HG03460 (cell line): ENCODE measurements around the gene OR5B2.
"Not testable (repeated sequence)": the region's sequence is repeated elsewhere in the genome, so short reads cannot be mapped to it uniquely, and the experiment has no call there.

Experiments
- ATAC-seq: cut with Tn5 transposase; IDR thresholded peaks from one replicate; pipeline ENCODE4 v1.9.1; 2021; ENCODE audit not compliant: unreplicated experiment

The OR5B2 gene

DNA sequence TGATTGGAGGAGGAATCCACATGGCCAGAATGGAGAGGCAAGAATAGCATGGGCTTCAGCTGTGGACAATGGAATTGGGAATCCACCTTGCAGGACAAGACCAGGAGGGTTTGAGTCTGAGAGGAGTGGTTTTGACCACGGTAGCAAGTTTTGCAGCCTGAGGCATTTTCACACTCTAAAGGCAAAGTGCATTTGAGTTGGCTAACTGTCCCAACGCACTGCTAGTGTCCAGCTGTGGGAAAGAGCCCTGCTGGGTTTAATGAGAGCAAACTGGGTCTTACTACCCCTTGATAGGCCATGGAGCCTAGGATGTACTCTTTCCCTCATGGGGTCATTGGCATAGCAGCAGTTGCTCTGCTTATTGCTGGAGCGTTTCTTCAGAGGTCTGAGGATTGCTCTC is at the start of gene OR5B2:
Gene OR5B2 (minus strand): TSS at position 101 of the 400 bp plus-strand sequence. CDS start 4,860 bp downstream, outside the sequence.
- no peak for ATAC-seq

DNA sequence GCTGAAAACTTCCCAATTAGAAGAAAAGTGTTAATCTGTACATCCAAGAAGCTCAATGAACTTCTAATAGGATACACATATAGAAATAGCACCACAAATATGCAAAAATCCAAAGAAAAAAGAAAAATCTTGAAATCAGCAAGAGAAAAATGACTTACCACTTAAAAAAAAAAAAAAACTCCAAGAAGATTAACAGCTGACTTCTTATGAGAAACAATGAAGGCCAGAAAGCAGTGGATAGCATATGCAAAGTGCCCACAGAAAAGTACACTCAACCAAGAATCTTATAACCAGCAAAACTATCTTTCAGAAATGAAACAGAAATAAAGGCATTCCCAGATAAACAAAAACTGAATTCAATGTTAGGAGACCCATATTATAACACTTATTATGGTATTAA is 44.0 kb upstream of the OR5B2 start:
- no peak for ATAC-seq

GRCh38 chr11:58466293-58466692 is 38.4 kb upstream of the OR5B2 start:
- no peak for ATAC-seq

DNA sequence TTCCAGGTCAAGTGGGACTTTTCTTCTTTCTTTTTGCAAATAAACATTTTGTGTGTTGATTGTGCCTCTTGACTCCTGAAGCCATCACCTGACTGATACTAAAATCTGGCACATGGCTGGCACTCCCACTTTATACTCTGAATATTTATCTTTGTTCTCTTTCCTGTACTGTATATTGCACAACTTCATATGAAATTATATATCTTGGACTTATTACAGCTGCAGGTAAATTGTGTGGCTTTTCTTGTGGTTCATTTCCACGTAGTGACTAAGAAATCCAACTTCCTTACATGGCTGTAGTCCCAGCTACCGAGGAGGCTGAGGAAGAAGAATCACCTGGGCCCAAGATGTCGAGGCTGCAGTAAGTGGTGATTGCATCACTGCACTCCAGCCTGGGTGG is 37.8 kb upstream of the OR5B2 start:
- ATAC-seq, result no peak

DNA sequence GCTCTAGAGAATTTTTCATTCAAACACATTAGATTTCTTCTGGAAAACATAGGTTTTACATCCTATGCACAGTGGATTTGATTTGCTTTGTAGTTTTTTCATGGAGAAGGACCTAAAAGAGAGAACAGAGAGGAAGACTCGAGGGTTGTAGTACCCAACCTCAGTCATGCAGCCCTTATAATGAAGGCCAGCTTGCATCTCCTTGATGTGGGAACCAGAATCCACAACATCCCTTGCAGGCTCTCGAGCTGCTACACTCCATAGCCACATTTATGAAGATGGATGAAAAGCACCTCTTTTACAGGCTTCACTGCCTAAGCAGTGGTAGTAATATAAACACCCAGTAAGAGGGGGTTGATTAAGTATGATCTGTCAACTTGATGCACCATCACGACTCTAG is 23.7 kb upstream of the OR5B2 start:
- ATAC-seq, result no peak

DNA sequence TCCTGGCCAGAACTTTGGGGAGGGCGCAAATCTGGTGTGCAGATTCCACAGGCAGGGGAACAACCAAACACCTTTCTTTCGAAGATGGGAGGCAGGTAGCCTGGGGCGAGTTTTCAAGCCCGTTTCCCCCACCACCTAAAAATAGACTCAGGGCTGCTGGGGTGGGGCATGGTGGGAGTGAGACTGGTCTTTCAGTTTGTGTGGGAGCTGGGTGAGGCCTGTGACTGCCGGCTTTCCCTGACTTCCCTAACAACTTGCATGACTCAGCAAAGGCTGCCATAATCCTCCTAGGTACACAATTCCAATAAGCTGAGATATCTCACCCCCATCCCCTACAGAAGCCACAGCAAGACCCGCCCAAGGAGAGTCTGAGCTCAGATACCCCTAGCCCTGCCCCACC is 18.4 kb upstream of the OR5B2 start:
- ATAC-seq, result no peak

DNA sequence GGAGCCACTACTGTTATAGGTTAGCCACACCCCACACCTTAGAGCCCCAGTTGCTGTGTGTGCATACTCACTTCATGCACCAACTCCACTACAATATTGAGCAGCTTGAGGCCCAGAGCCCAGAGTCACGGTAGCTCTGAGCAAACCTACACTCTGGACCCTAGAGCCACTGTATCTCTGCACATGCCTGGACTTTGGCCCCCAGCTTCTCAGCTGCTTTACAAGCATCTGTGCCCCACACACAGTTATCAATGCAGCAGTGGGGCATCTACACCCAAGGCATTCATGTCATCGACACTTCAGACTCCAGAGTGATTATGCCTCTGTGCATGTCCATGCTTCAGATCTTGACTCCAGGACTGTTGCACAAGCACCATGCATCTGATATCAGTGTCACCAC is 16.4 kb upstream of the OR5B2 start:
- ATAC-seq, result no peak

GRCh38 chr11:58442136-58442535 is 14.2 kb upstream of the OR5B2 start, which contains the start of gene OR5B12:
Gene OR5B12, minus strand, starts transcription at chr11:58442236. Its CDS starts 2,085 bp downstream, at chr11:58440151.
- ATAC-seq, result no peak

DNA sequence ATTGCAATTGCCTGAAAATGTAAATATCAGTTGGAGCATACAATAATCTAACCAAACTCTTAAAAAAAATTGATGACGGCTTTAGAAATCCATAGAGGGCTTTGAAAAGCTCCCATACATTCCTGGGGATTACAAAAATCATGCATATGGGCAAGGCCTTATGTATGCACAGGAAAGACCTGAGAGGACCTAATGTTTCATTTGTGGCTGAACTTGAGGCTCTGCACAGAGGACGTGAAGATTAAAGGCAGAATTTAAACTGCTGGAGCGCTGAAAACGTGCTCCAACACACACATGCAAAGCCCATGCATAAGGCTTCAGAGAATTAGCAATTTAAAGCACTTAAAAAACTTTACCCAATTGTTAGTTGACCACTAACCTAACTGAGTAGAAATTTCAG is 10.6 kb upstream of the OR5B2 start:
- ATAC-seq, result no peak

GRCh38 chr11:58434217-58434616 is 6.3 kb upstream of the OR5B2 start:
- ATAC-seq, result no peak

DNA sequence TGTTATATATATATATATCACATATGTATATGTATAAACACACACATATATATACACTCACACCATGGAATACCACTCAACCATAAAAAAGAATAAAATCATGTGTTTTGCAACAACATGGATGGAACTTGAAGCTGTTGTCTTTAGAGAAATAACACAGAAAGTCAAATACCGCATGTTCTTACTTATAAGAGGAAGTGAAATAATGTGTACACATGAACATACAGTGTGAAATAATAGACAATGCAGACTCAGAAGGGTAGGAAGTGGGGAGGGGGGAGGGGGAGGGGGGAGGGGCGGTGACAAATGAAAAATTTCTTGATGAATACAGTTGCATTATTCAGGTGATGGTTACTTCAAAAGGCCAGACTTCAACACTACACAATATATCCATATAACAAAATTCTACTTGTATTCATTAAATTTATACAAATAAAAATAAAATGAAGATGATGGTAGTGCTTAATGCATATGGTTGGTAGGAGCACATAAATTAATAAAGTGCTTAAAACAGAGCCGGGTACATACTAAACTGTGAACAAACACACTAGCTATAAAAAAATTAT is 5.8 kb upstream of the OR5B2 start:
- ATAC-seq, result no peak

DNA sequence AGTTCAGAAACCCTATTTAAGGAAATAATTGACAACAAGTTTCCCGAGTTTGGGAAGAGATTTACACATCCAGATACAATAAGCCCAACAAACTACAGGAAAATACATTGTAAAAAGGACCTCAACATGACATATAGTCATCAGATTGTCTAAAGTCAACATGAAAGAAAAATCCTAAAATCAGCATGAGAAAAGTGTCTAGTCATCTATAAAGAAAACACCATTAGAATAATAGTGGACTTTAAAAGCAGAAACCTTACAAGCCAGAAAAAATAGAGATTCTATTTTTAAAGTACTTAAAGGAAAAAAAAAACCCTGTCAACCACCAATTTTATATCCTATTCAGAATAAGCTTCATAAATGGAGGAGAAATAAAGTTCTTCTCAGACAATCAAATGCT is 1.4 kb upstream of the OR5B2 start:
- no peak for ATAC-seq

DNA sequence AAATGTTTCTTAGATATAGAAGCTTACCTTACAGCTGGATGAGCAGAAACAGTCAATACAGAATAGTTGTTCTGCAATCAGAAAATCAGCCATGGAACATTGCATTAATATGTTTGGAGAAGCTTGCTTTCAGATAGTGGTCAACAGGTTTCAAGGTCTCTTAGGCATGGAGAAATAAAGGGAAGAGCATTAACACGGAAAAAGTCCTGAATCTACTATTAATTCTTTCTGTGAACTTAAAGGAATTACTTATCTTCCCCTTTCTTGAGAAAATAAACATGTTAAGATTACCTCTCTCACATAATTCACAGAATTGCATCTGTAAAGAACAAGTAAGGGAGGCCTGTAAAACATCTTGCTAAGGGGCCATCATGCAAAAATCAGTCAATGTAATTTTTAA is 21.1 kb downstream of the OR5B2 start, which contains the start of gene OR5B3:
Gene OR5B3 (minus strand): TSS at position 101 of the 400 bp plus-strand sequence. CDS start 3,465 bp downstream, outside the sequence.
- ATAC-seq, result no peak

- not testable (repeated sequence) for ATAC-seq
Observed at GRCh38 chr11:58399622-58400021, 28.3 kb downstream of the OR5B2 start.

DNA sequence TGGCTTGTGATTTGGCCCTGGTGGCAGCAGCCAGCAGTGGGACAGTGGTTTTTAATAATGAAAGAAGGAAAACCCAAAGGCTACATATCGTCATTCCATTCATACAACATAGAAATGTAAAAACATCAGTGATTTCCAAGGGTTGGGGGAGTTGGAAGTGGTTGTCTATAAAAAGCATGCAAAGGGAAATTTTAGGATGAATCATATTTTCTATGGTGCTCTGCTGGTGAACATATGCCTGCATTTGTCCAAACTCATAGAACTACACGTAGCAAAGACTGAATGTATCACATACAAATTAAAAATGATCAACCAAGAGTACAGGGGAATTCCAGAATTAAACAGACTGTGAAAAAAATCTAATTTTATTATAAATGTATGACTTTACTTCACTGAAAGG is 32.3 kb downstream of the OR5B2 start:
- ATAC-seq, result no peak

- ATAC-seq, result no peak
Observed at GRCh38 chr11:58394195-58394594, 33.7 kb downstream of the OR5B2 start.

- no peak for ATAC-seq
Observed at GRCh38 chr11:58392746-58393145, 35.2 kb downstream of the OR5B2 start.

DNA sequence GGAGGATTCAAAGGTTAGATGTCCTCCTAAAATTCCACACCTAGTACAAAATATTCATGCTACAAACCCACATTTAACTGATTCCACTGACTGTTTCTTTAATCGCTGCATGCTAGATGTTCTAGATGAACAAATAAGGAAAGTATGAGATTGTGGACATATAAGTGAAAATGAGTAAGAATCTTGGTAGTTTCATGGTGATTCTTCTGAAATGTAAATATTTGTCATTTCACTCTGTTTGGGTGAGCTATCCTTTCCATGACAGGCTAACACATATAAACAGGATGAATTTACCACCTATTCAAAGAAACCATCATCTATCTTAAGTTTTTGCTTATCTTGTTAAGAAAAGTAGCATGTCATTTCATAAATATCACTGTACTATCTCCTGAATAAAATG is 36.0 kb downstream of the OR5B2 start:
- no peak for ATAC-seq

GRCh38 chr11:58390551-58391063 is 37.3 kb downstream of the OR5B2 start:
- ATAC-seq, result no peak
